Smooth muscle cell of the brain vasculature (primary cell): Measurements from ENCODE around the gene ACADSB.

Source experiments
- DNase-seq: peaks from one replicate; pipeline ENCODE4 v3.0.0-alpha.2; 2012; ENCODE audit warnings: low read depth, low spot score

Gene ACADSB

DNA sequence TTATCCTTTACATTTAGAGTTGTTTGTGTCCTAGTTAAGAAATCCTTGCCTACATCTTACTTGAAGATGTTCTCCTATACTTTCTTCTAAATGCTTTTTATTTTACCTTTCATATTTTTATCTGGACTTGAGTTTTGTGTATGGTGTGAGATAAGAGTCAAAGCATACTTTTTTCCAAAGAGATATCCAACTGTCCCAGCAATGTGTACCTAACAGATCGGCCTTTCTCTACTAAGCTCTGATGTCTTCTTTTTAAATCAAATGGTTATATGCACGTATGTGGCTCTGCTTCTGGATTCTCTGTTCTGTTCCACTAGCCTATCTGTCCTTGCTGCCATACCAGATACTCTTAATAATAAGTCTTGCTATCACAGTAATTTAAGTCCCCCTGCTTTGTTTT is 7.4 kb upstream of the ACADSB start:
- DNase-seq: no peak

DNA sequence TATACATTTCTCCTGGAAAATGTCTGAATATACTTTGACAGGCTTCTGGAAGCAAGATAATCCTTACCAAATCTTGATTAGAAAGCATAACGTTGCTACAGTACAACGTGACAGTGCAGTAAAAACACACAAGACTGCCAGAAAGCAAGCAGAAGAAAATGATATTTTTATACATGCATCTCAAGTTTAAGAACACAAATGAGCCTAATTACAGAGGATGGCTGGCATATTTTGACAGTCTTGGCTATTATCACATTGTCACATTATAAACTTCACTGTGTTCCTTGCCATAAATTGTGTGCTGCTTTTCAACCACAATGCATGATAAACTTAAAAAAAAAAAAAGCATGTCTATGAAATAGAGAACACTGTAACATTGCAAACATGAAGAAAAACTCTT is 4.5 kb upstream of the ACADSB start:
- no peak for DNase-seq

DNA sequence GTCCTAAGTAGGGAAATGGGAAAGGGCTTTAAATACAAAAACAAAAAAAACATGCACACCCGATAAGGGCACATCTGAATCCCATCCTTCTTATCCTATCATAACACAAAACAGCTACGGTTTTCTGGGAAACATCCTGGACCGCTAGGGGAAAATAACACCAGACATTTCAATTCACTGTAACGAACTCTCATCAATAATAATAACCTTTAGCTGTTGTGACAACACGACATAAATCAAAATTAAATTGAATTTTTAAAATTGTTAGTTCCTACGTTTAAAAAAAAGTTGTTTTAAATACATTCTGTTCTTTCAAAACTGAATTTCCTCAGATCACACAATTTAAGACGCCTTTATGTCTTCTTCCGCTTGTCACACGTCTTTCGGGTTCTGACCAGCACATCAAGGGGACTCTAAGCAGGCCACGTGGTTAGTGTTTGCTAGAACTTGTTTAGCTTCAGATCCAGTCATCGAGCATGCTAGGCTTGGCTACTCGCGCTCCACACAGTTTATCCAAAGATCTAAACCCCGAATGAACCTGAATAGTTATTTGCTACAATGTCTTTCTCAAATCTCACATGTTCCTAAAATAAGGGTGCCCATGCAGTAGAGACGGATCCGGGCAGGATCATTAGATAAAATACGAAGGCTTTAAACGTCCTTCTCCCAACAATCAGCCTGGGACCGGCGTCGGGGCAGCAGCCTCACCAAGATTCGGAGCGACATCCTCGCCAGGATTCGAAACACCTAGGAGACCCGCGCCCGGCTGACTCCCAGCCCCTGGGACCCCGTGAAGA is 1.1 kb upstream of the ACADSB start:
- DNase-seq: no peak

DNA sequence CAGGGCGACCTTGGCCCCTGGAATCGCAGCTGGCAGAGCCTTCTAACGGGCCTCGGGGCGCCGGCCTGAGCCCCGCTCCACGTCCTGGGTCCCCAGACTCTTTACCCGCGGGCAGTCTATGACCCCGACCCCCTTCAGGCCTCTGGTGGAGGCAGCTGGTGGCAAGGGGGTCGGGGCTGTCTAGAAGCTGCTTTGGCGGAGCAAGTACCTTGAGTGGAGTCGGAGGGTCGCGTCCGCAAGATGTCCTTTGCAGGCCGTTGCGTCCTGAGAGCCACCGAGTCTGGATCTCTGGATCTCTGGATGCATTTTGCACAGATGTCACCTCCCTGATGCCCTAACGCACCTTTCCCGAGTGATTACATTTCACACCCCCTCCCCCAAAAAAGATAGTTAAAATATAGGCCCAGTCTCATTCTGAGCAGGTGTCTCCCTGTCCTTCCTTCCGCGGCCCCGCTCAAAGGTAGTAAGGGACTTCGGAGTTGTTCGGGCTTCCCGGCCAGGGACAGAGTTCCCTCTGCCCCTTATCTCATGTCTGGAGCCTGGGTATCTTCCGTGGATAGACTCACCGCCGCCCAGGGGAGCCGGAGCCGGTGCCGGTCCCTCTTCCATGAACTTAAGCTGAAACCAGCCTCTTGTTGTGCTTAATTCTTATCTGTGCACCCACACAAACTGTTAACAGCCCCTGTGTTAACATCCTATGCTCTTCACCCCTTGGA is 457 bp downstream of the ACADSB start:
- no peak for DNase-seq

DNA sequence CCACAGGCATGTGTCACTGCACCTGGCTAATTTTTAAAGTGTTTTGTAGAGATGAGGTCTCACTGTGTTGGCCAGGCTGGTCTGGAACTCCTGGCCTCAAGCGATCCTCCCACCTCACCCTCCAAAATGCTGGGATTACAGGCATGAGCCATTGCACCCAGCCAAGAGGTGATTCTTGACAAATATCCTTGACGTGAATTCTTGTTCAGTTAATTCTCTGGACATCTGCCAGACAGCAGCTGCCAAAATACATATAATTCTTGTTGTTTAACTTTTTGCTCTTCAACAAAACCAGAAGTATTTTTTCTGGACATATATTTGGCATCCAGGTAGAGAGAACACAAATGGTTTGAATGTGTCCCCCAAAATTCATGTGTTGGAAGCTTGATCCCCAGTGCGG is 3.2 kb downstream of the ACADSB start:
- no peak for DNase-seq

DNA sequence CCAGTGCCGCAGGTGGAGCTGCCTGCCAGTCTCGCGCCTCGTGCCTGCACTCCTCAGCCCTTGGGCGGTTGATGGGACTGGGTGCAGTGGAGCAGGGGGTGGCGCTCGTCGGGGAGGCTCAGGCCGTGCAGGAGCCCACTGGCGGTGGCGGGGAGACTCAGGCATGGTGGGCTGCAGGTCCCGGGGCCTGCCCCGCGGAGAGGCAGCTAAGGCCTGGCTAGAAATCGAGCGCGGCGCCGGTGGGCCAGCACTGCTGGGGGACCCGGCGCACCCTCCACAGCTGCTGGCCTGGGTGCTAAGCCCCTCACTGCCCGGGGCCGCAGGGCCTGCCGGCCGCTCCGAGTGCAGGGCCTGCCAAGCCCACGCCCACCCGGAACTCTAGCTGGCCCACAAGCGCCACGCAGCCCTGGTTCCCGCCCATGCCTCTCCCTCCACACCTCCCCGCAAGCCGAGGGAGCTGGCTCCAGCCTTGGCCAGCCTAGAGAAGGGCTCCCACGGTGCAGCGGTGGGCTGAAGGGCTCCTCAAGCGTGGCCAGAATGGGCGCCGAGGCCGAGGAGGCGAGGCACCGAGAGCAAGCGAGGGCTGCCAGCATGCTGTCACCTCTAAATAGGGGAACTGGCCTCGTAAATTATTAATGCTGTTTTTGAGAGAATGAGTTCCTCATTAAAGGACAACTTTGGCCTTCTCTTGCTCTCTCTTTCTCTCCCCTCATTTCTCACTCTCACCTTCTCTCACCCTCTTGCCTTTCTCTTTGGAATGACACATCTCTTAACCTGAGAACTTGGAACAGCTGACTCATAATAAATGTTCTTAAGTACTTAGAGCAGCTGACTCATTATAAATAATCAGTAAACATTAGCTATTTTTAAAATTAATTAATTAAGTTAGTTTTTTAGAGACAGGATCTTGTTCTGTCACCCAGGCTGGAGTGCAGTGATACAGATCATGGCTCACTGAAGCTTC is 4.9 kb downstream of the ACADSB start:
- no peak for DNase-seq

DNA sequence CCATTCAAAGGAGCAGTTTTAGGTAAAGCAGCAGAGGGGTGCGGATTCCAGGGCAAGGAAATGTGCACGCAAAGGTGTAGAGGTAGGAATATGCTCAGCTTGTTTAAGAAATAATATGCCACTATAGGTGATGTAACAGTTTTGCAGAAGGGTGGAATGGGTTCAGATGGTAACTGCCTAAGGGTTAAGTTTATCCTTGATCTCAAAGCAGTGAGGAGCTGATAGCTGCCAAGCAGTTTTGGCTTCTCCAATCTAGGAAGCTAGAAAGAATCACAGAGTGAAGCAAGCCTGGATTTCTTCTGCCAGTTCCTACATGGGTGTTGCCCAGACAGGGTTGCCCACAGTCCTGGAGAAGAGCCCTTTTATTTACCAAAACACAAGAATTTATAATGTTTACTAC is 6.0 kb downstream of the ACADSB start:
- DNase-seq: no peak

DNA sequence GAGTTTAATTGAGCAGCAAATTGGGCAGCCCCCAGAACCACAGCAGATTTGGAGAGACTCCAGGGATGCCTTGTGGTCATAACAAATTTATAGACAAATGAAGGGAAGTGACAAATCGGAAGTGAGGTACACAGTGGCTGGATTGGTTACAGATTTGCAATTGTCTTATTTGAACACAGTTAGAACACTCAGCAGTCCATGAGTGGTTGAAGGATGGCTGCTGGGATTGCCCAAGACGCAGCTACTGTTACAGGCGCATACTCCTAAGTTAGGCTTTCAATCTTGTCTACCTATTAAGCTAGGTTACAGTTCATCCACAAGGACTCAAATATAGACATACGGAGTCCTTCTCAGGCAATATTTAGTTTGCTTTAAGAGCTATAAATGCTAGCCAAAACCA is 7.4 kb downstream of the ACADSB start:
- DNase-seq: no peak

DNA sequence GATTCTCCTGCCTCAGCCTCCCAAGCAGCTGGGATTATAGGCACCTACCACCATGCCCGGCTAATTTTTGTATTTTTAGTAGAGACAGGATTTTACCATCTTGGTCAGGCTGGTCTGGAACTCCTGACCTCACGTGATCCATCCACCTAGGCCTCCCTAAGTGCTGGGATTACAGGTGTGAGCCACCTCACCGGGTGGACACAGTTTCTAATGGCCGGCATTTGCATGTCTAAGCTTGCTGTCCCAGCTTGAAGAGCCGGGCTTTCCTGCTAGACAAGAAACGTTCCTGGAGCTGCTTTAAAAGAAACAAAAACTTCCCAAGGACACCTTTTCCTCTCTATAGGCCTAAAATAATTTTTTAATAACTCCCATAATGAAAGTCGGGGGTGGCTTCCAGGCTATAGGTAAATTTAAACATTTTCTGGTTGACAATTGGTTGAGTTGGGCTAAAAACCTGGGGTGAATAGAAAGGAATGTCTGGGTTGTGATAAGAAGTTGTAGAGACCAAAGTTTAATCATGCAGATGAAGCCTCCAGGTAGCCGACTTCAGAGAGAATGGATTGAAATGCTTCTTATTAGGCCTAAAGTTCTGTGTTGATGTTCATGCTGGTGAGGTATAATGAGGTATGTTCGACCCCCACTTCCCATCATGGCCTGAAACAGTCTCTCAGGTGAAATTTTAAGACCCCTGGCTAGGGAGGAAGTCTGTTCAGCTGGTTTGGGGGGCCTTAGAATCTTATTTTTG is 8.8 kb downstream of the ACADSB start:
- no peak for DNase-seq

DNA sequence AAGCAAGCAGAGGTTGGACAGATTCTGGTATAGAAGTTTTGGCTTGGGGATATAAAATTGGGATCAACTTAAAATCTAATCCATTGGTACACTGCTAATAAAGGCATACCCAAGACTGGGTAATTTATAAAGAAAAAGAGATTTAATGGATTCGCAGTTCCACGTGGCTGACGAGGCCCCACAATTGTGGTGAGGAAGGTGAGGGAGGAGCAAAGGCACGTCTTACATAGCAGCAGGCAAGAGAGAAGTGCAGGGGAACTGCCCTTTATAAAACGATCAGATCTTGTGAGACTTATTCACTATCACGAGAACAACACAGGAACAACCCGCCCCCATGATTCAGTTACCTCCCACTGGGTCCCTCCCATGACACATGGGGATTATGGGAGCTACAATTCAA is 9.7 kb downstream of the ACADSB start:
- no peak for DNase-seq

DNA sequence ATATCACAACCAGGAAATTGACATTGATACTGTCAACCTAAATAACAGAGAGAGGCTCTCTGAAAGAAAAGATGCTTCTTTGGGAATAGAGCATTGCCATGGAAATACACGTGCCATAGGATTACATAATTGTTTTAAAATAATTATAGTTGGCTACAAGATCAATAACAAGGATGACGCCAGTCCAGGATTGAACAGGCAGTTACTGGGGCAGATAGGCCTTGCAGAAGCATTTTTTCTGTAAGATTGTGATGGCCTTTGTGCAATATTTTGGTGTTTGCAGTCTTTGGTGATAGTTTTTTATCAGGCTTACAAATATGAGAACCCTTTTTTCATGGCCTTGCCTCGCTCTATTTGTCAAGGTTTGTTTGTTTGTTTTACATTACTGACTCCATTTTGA is 10.5 kb downstream of the ACADSB start:
- no peak for DNase-seq

DNA sequence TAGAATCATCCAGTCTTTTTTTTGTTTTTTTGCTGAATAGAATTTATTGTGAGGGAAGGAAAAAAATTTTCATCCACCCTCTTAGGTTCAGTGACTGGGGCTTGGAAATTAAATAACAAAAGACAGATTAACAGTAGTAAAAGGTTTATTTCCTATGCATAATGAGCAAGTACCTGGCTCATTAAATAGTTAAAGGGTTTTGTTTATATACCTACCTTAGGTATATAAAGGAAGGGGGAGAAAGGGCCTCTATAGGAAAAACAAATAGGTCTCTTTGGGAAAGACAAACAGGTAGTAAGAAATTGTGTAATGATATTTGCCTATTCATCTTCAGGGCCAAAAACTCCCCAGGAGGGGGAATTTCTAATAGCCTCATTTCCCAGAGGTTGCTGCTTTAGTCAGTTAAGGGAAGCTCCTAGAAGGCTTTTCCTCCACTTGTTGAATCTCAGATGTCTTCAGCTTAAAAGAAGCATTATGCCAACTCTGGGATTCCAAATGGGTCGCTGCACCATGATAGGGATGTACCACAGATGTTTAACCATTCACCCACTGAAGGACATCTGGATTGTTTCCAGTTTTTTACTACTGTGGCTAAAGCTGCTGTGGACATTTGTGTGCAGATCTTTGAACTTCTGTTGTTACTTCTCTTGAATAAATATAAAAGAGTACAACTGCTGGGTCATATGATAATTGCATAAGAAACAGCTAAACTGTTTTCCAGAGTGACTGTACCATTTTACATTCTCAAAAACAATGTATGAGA is 11.3 kb downstream of the ACADSB start:
- no peak for DNase-seq

DNA sequence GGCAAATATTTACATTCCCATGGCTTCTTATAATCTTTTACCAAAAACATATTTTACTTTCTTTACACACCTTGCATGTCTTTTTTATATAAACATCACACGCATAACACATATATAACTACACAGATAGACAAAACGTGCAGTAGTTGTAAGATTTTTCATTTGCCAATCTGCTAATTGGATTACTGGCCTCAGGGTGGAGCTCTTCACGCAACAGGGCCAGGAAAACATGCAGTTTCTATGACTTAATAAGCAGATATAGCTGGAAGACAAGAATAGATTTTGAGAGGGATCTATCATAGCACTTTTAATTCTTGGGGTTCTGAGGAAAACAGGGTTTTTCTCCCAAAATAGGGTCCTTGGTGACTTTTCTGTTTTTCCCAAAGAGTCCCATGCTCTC is 12.7 kb downstream of the ACADSB start:
- DNase-seq: no peak

DNA sequence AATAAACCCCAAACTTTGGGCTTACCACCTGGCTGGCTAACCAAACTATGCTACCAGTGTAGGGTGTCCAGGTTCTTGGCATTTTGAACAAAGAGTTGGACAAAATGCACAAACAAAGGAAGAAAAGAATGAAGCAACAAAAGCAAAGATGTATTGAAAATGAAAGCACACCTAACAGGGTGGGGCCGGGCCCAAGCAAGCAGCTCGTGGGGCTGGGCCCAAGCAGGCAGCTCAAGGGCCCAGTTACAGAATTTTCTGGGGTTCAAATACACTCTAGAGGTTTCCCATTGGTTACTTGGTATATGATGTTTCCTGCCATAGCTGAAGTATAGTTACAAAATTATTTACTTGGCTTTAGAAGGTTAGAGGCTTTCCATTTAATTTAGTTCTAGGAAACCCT is 15.7 kb downstream of the ACADSB start:
- DNase-seq: no peak

DNA sequence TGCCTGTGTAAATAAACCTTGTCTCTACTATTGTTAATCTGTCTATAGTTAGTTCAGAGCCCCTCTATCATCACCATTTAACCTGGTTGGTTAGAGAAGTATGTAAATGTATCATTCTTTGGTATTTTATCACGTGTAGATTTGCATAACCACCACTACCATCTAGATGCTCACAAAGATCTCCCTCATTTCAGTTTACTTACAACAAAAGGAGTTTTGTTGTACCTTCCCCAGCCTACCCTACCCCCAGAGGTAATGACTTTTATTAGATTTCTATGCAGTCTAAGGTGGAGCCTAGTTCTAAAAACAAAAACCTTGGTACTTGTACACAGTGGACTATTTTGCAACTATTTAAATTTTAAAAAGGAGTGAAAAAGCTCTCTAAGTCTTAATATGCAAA is 17.5 kb downstream of the ACADSB start:
- DNase-seq: no peak

DNA sequence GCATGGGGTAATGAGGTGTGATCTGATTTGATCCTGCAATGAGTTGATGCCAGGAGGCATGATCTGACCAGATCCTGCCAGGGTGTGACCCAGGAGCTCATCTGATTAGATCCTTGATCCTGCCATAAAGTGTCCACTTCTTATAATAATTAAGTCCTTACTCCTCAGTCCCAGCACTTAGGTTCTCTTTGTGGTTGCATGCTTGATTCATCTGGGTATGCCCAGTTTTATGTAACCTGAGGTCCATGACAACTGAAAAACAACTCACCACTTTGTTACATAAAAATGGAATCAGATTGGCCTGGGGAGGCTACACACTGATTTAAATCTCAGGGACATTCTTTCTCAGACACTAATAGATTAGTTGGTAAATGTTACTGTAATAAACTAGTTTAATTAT is 19.1 kb downstream of the ACADSB start:
- DNase-seq: no peak

DNA sequence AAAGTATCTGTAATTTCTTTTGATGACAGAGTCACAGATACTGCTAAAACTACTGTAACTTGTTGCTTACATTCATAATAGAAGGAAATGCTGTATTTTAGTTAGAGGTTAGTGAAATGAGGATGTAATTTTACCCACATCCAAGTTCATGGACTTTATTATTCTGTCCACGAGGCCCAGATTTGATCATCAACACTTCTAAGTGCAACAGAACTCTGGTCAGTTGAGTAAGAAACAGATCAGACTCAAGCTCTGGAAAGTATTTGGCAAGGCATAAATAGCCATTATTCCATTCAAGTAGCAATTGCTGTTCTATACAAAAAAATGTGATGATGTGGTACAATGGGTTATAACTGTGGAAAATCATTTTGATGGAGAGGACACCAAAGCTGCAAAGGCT is 22.3 kb downstream of the ACADSB start:
- DNase-seq: no peak

DNA sequence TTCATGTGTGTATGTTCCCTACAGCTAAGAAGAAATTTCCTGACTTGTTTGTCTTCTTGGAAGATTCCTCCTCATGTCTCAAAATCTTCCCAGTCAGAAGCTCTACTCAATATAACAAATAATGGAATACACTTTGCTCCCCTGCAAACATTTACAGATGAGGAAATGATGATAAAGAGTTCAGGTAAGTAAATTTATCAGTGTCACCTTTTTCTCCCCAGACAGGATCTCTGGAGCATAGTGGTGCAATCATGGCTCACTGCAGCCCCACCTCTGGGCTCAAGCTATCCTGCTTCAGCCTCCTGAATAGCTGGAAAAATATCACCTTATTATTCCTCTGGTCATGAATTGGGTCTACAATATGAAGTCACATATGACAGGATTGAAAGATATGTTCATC is 25.5 kb downstream of the ACADSB start:
- DNase-seq: no peak

DNA sequence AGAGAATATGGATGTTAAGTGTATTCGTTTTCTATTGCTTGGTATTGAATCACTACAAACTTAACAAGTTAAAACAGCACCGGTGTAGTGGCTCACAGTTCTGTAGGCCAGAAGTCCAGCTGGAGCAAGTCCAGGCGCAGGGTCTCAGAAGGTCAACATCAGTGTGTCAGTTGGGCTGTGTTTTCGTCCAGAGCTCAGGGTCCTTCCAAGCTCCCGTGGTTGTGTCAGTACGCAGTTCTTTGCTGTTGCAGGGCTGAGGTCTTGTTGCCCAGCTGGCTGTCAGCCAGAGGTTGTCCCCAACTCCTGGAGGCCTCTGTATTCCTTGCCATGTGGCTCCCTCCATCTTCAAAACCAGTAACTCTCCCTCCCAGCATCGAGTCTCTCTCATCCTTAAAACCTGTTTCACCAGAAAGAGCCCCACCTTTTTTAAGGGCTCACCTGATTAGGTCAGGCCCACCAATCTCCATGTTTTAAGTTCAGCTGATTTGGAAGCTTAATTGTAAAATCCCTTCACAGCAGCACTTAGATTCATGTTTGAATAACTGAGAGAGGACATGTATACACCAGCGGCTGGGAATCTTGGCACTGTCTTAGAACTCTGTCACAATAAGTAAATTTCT is 26.8 kb downstream of the ACADSB start:
- DNase-seq: no peak
